OCI-LY7 (cell line): ENCODE data around the gene GATA5.

Source experiments
- EZH2phosphoT487 ChIP-seq: fragments of 200-600 bp; sonication (generic); IDR thresholded peaks from 2 replicates; pipeline ENCODE4 v1.6.1; 2018; ENCODE audit warnings: low read depth, borderline replicate concordance, mild to moderate bottlenecking, mixed run types, antibody characterized with exemption, low read length, moderate library complexity, mixed read lengths
- TF ChIP-seq, protein P1 (sequence below): fragments of 200-600 bp; sonication (generic); conservative IDR thresholded peaks from 2 replicates; pipeline ENCODE4 v1.5.1; 2014; ENCODE audit warnings: mild to moderate bottlenecking, antibody characterized with exemption, low read length, moderate library complexity, mixed read lengths

DNA sequence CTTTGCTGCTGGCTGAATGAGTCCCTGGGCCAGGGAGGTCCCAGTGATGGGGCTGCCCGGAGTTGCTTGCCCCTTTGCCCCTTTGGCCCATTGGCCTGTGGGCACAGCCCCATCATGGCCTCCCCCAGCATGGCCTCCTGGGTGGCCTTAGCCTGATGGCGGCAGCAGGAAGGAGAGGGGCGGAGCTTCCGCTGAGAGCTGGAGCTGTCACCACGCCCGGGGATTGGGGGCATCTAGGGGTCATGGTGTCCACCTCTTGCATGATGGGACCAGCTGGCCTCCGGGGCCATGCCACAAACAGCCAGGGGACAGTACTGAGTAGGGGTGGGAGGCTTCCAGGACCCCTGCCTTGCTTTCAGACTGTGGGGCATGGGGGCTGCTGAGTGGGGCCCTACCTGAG lies 31.5 kb upstream of the GATA5 start:
- TF ChIP-seq, protein P1, sequence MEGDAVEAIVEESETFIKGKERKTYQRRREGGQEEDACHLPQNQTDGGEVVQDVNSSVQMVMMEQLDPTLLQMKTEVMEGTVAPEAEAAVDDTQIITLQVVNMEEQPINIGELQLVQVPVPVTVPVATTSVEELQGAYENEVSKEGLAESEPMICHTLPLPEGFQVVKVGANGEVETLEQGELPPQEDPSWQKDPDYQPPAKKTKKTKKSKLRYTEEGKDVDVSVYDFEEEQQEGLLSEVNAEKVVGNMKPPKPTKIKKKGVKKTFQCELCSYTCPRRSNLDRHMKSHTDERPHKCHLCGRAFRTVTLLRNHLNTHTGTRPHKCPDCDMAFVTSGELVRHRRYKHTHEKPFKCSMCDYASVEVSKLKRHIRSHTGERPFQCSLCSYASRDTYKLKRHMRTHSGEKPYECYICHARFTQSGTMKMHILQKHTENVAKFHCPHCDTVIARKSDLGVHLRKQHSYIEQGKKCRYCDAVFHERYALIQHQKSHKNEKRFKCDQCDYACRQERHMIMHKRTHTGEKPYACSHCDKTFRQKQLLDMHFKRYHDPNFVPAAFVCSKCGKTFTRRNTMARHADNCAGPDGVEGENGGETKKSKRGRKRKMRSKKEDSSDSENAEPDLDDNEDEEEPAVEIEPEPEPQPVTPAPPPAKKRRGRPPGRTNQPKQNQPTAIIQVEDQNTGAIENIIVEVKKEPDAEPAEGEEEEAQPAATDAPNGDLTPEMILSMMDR, result no peak
- no peak for TF ChIP-seq EZH2phosphoT487
